Lung (tissue), 12 donors: ENCODE results near the gene BNIP5. TPM values are rescaled to one million over a fixed set of nuclear protein-coding genes. Genes with fewer than 3 reads are reported as not detected.

Experiments used
- ATAC-seq: fragments of 200-7000 bp; cut with Tn5 transposase; one replicate; pipeline ENCODE4 v1.9.1; 2020; ENCODE audit warnings: moderate number of reproducible peaks; ENCODE audit not compliant: insufficient read depth, low FRiP score
- DNase-seq, 3 donors: peaks; one replicate each; pipeline ENCODE4 v3.0.0-alpha.2; 2013 to 2017
- H3K27ac ChIP-seq, 2 donors: one replicate each; pipeline ENCODE4 v1.5.1; 2013; ENCODE audit warnings: mild to moderate bottlenecking in 2 of 2, moderate library complexity in 2 of 2, control low read depth in 1 of 2, inconsistent platforms in 1 of 2, low read depth in 1 of 2, low read length in 1 of 2
- H3K27me3 ChIP-seq, 3 donors: one replicate each; pipeline ENCODE4 v1.5.1; 2013; ENCODE audit warnings: low read length in 2 of 3; ENCODE audit not compliant: control insufficient read depth in 3 of 3, insufficient read depth in 3 of 3
- H3K36me3 ChIP-seq, 4 donors: one replicate each; pipeline ENCODE4 v1.5.1; 2013; ENCODE audit warnings: low read length in 4 of 4, mild to moderate bottlenecking in 1 of 4, moderate library complexity in 1 of 4; ENCODE audit not compliant: control insufficient read depth in 4 of 4, insufficient read depth in 4 of 4
- H3K4me1 ChIP-seq, 5 donors: one replicate each; pipeline ENCODE4 v1.5.1; 2013; ENCODE audit warnings: low read length in 5 of 5, mild to moderate bottlenecking in 2 of 5, moderate library complexity in 1 of 5; ENCODE audit not compliant: control insufficient read depth in 5 of 5, insufficient read depth in 5 of 5
- H3K4me3 ChIP-seq: one replicate; pipeline ENCODE4 v1.5.1; 2013; ENCODE audit warnings: mild to moderate bottlenecking, control low read depth, moderate library complexity
- H3K9ac ChIP-seq, 2 donors: one replicate each; pipeline ENCODE4 v1.5.1; 2013; ENCODE audit warnings: low read length in 2 of 2, control low read depth in 1 of 2; ENCODE audit not compliant: insufficient read depth in 1 of 2
- H3K9me3 ChIP-seq, 4 donors: one replicate each; pipeline ENCODE4 v1.5.1; 2013; ENCODE audit warnings: low read length in 3 of 4, mild to moderate bottlenecking in 1 of 4, moderate library complexity in 1 of 4; ENCODE audit not compliant: control insufficient read depth in 4 of 4, insufficient read depth in 3 of 4
- CTCF ChIP-seq: IDR thresholded peaks from 2 replicates; pipeline ENCODE4 v1.5.1; 2012; ENCODE audit warnings: mild to moderate bottlenecking; ENCODE audit errors: control extremely low read depth, extremely low read depth
- WGBS, 2 donors: extraction: QIAGEN DNeasy Blood & Tissue Kit; methylation state at CpG; one replicate each; pipeline ENCODE4 v1.1.7; 2013; 5-methylcytosine and 5-hydroxymethylcytosine counted together
- polyA plus RNA-seq, 2 donors: library from polyadenylated mRNA; stranded (reverse); fragments of 200-250 nt; gene quantifications; one replicate each; pipeline ENCODE4 v1.2.1, GENCODE V29; 2013
- total RNA-seq, 2 donors: library from RNA; depleted of rRNA in 1 of 2; stranded (reverse); fragments of >200 nt in 1 of 2; gene quantifications; one replicate each; pipeline ENCODE4 v1.2.1, GENCODE V29; 2014 to 2021
- donor health status: control.
- donor health status: control.
- donor health status: Bipolar disorder and iron deficiency.
- donor health status: healthy.
- donor health status: DM: yes; HTN: yes; CAD: no.

Gene BNIP5
- total and polyA plus RNA-seq, 4 donors, result 0.02 to 0.09 (median 0.06) TPM; not detected in 1

GRCh38 chr6:36302227-36302976 is 34.3 kb downstream of the BNIP5 start:
- no peak overlapping the region for H3K27ac ChIP-seq
- no peaks in the 10 kb centered on the region for H3K36me3 ChIP-seq
- H3K27me3 ChIP-seq, result no peaks in the 10 kb centered on the region
- H3K4me1 ChIP-seq, result peaks cover 0 to 6% (median 0%) of the 10 kb centered on the region in 5 donors
- TF ChIP-seq CTCF, result peak; percentile 95
- H3K9me3 ChIP-seq, result no peaks in the 10 kb centered on the region
- peak; percentile 85 to 91 (median 89) for DNase-seq
- H3K9ac ChIP-seq, result no peak overlapping the region
- H3K4me3 ChIP-seq, result no peak overlapping the region
- ATAC-seq, result peak; percentile 97
- 38 to 40% methylated on average over 13 of the region's 13 CpGs for WGBS, 2 donors

GRCh38 chr6:36301781-36302180 is 34.9 kb downstream of the BNIP5 start:
- no peak overlapping the region for H3K27ac ChIP-seq
- ATAC-seq (no peak), DNase-seq (peak in 1 of 3 donors; percentile 15)
- H3K27me3 ChIP-seq, result no peaks in the 10 kb centered on the region
- 49 to 67% methylated on average over 7 of the region's 7 CpGs for WGBS, 2 donors
- H3K36me3 ChIP-seq, result no peaks in the 10 kb centered on the region
- TF ChIP-seq CTCF, result no peak
- H3K4me1 ChIP-seq, result peaks cover 0 to 6% (median 0%) of the 10 kb centered on the region in 5 donors
- H3K9me3 ChIP-seq, result no peaks in the 10 kb centered on the region
- H3K9ac ChIP-seq, result no peak overlapping the region
- H3K4me3 ChIP-seq, result no peak overlapping the region

GRCh38 chr6:36301085-36301658 is 35.5 kb downstream of the BNIP5 start:
- no peak overlapping the region for H3K27ac ChIP-seq
- H3K9ac ChIP-seq, result no peak overlapping the region
- DNase-seq (no peak), ATAC-seq (no peak)
- no peak overlapping the region for H3K4me3 ChIP-seq
- no peaks in the 10 kb centered on the region for H3K27me3 ChIP-seq
- peaks cover 0 to 6% (median 0%) of the 10 kb centered on the region in 5 donors for H3K4me1 ChIP-seq
- H3K36me3 ChIP-seq, result no peaks in the 10 kb centered on the region
- WGBS, 2 donors, result 81 to 84% methylated on average over 10 of the region's 10 CpGs
- TF ChIP-seq CTCF, result no peak
- H3K9me3 ChIP-seq, result no peaks in the 10 kb centered on the region
